ENCODE data around the gene GLOD4.
"Not testable (repeated sequence)": the region's sequence is repeated elsewhere in the genome, so short reads cannot be mapped to it uniquely, and the experiment has no call there.

Gene GLOD4

GRCh38 chr17:811051-811784, 29.1 kb upstream of the GLOD4 start:
- in situ Hi-C loops (cut with HindIII; ENCODE audit: low pct_unique_long_range_greater_than_20kb, low sequenced_read_pairs) = no loop called here
- TF ChIP-seq JUND (IDR thresholded peaks at IDR 0.05; ENCODE audit: low read depth) = no peak
- no peak for DNase-seq (ENCODE audit: low read depth in 1 of 2, low spot score in 1 of 2)

DNA sequence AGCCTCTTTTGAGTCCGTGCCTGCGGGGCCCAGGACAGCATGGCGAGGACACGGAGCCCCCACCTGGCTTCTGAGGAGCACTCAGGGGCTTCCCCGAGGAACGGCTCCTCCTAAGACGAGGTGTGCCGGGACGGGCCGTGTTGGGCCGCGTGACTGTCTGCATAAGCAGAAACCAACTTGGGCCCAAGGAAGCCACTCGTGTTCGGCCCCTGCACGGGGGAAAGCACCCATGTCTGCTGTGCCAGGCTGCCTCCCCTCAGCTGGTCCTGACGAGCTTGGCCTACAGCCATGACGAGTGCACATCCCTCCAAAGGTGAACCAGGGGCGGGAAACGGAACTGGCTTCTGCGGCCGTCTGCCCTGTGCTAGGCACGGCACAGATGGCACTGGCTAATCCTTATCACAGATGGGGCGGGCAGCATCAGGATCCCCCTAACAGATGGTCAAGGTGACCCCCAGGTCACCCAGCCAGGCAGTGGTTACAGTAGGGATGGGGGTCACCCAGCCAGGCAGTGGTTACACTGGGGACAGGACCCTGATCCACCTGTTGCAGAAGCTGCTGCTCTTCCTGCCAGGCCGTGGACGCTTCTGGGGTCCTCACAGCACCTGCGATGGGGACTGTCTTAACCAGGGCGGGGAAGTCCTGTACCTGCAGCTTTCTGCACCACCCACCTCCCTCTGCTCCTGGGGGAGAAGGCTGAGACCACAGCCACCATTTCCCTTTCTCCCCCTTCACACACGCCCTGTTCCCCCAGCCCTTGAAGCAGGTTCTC, 25.6 kb upstream of the GLOD4 start:
- DNase-seq (ENCODE audit: low read depth in 1 of 2, low spot score in 1 of 2) = no peak
- TF ChIP-seq JUND (IDR thresholded peaks at IDR 0.05; ENCODE audit: low read depth) = no peak
- in situ Hi-C loops (cut with HindIII; ENCODE audit: low pct_unique_long_range_greater_than_20kb, low sequenced_read_pairs) = no loop called here

DNA sequence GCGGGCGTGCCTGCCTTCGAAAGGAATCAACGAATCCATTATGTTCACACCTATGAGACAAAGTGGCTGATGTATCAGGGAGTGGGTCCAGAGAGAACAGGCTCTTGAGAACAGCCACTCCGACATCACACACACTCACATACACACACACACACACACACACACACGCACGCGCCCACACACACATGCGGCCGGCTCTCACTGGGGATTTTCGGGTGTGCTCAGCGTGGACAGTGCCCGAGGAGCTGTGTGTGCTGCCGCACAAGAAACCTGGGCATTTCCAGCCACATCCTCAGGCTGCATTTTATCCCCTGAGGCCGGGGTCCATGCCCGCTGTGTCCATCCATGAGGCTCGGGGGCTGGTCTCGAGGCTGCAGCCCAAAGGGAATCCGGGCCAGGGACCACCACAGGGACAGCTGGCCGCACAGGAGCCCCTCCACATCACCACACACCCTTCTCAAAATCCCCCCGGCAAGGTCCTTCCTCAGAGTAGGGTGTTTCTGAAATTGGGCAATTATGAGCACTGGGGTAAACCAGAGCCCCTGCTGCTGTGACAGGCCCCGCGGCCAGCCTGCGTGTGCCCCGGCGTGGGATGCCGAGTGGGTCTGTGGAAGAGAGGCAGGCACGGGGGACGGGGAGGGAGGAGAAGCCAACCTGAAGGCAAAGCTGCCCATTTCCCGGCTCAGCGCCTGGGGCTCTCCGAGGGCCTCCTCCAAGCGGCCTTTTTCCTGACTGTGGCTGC, 24.9 kb upstream of the GLOD4 start:
- in situ Hi-C loops (cut with HindIII; ENCODE audit: low pct_unique_long_range_greater_than_20kb, low sequenced_read_pairs) = no loop called here
- TF ChIP-seq JUND (IDR thresholded peaks at IDR 0.05; ENCODE audit: low read depth) = no peak
- no peak for DNase-seq (ENCODE audit: low read depth in 1 of 2, low spot score in 1 of 2)

- in situ Hi-C loops (cut with HindIII; ENCODE audit: low pct_unique_long_range_greater_than_20kb, low sequenced_read_pairs) = no loop called here
- TF ChIP-seq JUND (IDR thresholded peaks at IDR 0.05; ENCODE audit: low read depth) = no peak
- DNase-seq (ENCODE audit: low read depth in 1 of 2, low spot score in 1 of 2) = no peak
Measured at GRCh38 chr17:806346-806745, 24.3 kb upstream of the GLOD4 start.

- in situ Hi-C loops (cut with HindIII; ENCODE audit: low pct_unique_long_range_greater_than_20kb, low sequenced_read_pairs); DNase-seq (ENCODE audit: low read depth in 1 of 2, low spot score in 1 of 2): not testable (repeated sequence)
Measured at GRCh38 chr17:805886-806285, 23.8 kb upstream of the GLOD4 start.

GRCh38 chr17:804541-805435, 22.7 kb upstream of the GLOD4 start:
- in situ Hi-C loops (cut with HindIII; ENCODE audit: low pct_unique_long_range_greater_than_20kb, low sequenced_read_pairs) = no loop called here
- no peak for TF ChIP-seq JUND (IDR thresholded peaks at IDR 0.05; ENCODE audit: low read depth)
- DNase-seq (ENCODE audit: low read depth in 1 of 2, low spot score in 1 of 2) = no peak

GRCh38 chr17:802901-803881, 21.1 kb upstream of the GLOD4 start:
- no peak for DNase-seq (ENCODE audit: low read depth in 1 of 2, low spot score in 1 of 2)
- in situ Hi-C loops (cut with HindIII; ENCODE audit: low pct_unique_long_range_greater_than_20kb, low sequenced_read_pairs) = no loop called here
- no peak for TF ChIP-seq JUND (IDR thresholded peaks at IDR 0.05; ENCODE audit: low read depth)

DNA sequence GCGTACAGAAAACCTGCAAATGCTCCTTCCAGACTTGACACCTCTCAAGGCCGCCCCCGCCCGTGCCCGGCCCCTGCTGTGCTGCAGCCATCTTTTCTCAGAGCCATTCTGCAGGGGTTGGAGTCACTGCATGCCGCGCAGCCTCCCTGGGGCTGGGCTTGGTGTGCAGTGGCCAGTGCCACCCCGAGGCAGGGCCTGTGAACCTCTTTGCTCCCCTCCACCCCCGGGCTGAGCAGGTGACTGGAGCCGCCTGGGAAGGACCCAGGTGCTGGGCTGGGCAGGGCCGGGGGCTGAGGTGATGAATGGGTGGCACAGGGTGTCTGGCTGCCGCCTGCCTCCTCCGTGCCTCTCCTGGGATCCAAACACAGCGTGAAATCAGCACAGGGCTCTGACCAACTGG, 20.4 kb upstream of the GLOD4 start:
- TF ChIP-seq JUND (IDR thresholded peaks at IDR 0.05; ENCODE audit: low read depth) = no peak
- in situ Hi-C loops (cut with HindIII; ENCODE audit: low pct_unique_long_range_greater_than_20kb, low sequenced_read_pairs) = no loop called here

DNA sequence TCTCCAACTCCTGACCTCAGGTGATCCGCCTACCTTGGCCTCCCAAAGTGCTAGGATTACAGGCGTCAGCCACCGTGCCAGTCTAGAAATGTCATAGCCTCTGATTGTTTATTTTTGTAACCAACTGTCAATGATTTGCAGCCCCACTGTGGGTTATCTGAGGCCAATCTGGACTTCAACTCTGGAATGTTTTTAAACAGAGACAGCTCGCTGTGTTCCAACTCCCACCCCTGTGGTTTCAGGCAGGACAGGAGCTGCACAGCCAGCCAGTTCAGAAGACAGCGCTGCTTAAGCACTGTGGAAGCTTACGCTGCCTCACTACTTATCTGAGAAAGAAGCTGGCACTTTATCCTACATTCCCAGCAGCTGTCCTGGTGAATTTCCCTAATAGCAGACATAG, 19.6 kb upstream of the GLOD4 start:
- DNase-seq (ENCODE audit: low read depth in 1 of 2, low spot score in 1 of 2) = no peak
- TF ChIP-seq JUND (IDR thresholded peaks at IDR 0.05; ENCODE audit: low read depth) = no peak

More for the DNA sequence above, 20.4 kb upstream of the GLOD4 start:
- DNase-seq (ENCODE audit: low read depth in 1 of 2, low spot score in 1 of 2) = no peak

GRCh38 chr17:800446-801242, 18.6 kb upstream of the GLOD4 start:
- no peak for TF ChIP-seq JUND (IDR thresholded peaks at IDR 0.05; ENCODE audit: low read depth)
- in situ Hi-C loops (cut with HindIII; ENCODE audit: low pct_unique_long_range_greater_than_20kb, low sequenced_read_pairs) = no loop called here
- no peak for DNase-seq (ENCODE audit: low read depth in 1 of 2, low spot score in 1 of 2)

More for the DNA sequence above, 19.6 kb upstream of the GLOD4 start:
- in situ Hi-C loops (cut with HindIII; ENCODE audit: low pct_unique_long_range_greater_than_20kb, low sequenced_read_pairs) = no loop called here

Measured in T47D (cell line).